ENCODE data around the gene PTPRD.

PTPRD gene

DNA sequence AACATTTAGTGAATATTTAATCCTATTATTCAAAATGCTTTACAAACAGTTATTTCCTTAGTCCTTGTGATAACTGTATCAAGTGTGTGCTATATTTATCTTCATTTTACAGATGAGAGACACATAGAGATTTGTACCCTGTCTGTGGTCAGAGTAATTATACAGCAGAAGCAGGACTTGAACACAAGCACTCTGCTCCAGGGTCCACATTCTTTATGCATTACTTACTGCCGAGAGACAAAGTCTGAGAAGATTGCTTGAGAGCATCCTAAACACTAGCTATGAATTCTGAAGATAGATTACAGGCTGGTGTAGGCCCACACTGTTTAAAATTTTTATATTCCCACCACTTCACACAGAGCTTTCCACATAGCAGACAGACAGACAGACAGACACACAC, 1887.2 kb downstream of the PTPRD start:
- Histone ChIP-seq H2AFZ (ENCODE audit: low read depth, low read length, severe bottlenecking) (no peak overlapping the region), H3K36me3 (ENCODE audit: low read length) (no peaks in the 10 kb centered on the region), H3K9me2 (replicated peaks; ENCODE audit: insufficient read depth, low read length) (no peaks in the 10 kb centered on the region), H3K4me3 (ENCODE audit: insufficient read depth, low read length, poor library complexity, severe bottlenecking) (no peak overlapping the region), H3K9me3 (ENCODE audit: insufficient read depth, low read length) (no peaks in the 10 kb centered on the region), H3K4me2 (ENCODE audit: low read depth, low read length, poor library complexity, severe bottlenecking) (no peak overlapping the region), H3K27ac (ENCODE audit: low read depth, low read length) (no peak overlapping the region), H3F3A (ENCODE audit: insufficient read depth) (no peaks in the 10 kb centered on the region), H3K79me2 (ENCODE audit: insufficient read depth, low read length) (no peaks in the 10 kb centered on the region), H3K9ac (ENCODE audit: low read length) (no peak overlapping the region), H3K27me3 (ENCODE audit: low read length) (no peaks in the 10 kb centered on the region), H4K20me1 (ENCODE audit: low read depth, low read length) (no peaks in the 10 kb centered on the region)
- no peak for TF ChIP-seq EZH2phosphoT487 (conservative IDR thresholded peaks at IDR 0.05; ENCODE audit: low read length)
- TF ChIP-seq, protein P1, sequence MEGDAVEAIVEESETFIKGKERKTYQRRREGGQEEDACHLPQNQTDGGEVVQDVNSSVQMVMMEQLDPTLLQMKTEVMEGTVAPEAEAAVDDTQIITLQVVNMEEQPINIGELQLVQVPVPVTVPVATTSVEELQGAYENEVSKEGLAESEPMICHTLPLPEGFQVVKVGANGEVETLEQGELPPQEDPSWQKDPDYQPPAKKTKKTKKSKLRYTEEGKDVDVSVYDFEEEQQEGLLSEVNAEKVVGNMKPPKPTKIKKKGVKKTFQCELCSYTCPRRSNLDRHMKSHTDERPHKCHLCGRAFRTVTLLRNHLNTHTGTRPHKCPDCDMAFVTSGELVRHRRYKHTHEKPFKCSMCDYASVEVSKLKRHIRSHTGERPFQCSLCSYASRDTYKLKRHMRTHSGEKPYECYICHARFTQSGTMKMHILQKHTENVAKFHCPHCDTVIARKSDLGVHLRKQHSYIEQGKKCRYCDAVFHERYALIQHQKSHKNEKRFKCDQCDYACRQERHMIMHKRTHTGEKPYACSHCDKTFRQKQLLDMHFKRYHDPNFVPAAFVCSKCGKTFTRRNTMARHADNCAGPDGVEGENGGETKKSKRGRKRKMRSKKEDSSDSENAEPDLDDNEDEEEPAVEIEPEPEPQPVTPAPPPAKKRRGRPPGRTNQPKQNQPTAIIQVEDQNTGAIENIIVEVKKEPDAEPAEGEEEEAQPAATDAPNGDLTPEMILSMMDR (IDR thresholded peaks at IDR 0.05; ENCODE audit: insufficient read depth, low read length, poor library complexity, severe bottlenecking): no peak

DNA sequence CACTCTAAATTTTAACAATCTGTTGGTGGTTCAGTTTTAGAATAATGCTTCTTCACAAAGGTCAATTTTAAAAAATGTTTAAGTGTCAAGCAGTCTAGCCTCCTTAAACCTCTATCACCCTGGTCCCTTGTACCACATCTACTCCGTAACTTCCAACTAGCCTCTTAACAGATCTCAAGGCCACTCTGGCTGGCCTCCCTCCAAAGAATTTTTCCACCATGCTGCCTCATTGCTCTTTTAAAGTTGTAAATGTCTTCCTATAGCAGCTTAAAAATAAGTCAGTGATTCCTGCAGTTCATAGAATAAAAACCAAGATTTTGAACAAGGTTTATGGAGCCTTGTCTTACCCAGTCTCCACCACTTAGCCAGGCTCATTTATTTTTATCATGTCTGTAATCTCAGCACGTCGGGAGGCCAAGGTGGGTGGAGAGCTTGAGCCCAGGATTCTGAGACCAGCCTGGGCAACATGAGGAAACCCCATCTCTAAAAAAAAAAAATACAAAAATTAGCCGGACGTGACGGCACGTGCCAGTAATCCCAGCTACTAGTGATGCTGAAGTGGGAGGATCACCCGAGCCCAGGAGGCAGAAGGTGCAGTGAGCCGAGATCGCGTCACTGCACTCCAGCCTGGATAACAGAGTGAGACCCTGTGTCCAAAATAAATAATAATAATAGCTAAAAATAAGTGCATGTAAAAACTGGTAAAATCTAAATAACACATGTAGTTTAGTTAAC, 1888.4 kb downstream of the PTPRD start:
- no peak overlapping the region for H3K4me2 ChIP-seq (ENCODE audit: low read depth, low read length, poor library complexity, severe bottlenecking)
- H3F3A ChIP-seq (ENCODE audit: insufficient read depth): no peaks in the 10 kb centered on the region

DNA sequence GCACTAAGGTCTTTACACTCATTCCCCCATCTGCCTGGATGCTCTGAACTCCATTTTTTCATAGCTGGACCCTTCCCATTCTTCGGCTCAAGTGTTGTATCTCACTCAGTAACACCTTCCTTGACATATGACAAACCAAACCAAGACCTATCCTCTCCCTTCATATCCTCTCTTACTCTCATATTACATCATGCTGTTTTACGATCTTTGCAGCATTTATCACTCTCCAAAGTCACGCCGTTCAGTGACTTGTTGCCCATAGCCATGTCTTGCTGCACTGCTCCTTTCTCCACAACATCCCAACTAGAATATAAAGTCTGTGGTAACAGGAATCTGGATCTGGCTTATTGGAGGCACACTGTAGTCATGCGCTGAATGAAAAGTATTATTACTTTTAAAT, 1889.6 kb downstream of the PTPRD start:
- no peak for TF ChIP-seq EZH2phosphoT487 (conservative IDR thresholded peaks at IDR 0.05; ENCODE audit: low read length)
- TF ChIP-seq, protein P1 (IDR thresholded peaks at IDR 0.05; ENCODE audit: insufficient read depth, low read length, poor library complexity, severe bottlenecking): no peak
- H3K79me2 ChIP-seq (ENCODE audit: insufficient read depth, low read length): no peaks in the 10 kb centered on the region
- H3K9ac ChIP-seq (ENCODE audit: low read length): no peak overlapping the region
- H3F3A ChIP-seq (ENCODE audit: insufficient read depth): no peaks in the 10 kb centered on the region
- no peaks in the 10 kb centered on the region for H3K9me3 ChIP-seq (ENCODE audit: insufficient read depth, low read length)
- H3K36me3 ChIP-seq (ENCODE audit: low read length): no peaks in the 10 kb centered on the region
- no peak overlapping the region for H2AFZ ChIP-seq (ENCODE audit: low read depth, low read length, severe bottlenecking)
- no peak overlapping the region for H3K4me2 ChIP-seq (ENCODE audit: low read depth, low read length, poor library complexity, severe bottlenecking)
- no peaks in the 10 kb centered on the region for H3K9me2 ChIP-seq (replicated peaks; ENCODE audit: insufficient read depth, low read length)
- H3K4me3 ChIP-seq (ENCODE audit: insufficient read depth, low read length, poor library complexity, severe bottlenecking): no peak overlapping the region
- H3K27me3 ChIP-seq (ENCODE audit: low read length): no peaks in the 10 kb centered on the region
- H3K27ac ChIP-seq (ENCODE audit: low read depth, low read length): no peak overlapping the region
- no peaks in the 10 kb centered on the region for H4K20me1 ChIP-seq (ENCODE audit: low read depth, low read length)

More for the DNA sequence above, 1888.4 kb downstream of the PTPRD start:
- no peaks in the 10 kb centered on the region for H4K20me1 ChIP-seq (ENCODE audit: low read depth, low read length)
- H2AFZ ChIP-seq (ENCODE audit: low read depth, low read length, severe bottlenecking): no peak overlapping the region
- no peak overlapping the region for H3K9ac ChIP-seq (ENCODE audit: low read length)
- no peaks in the 10 kb centered on the region for H3K9me3 ChIP-seq (ENCODE audit: insufficient read depth, low read length)
- no peaks in the 10 kb centered on the region for H3K36me3 ChIP-seq (ENCODE audit: low read length)
- H3K4me3 ChIP-seq (ENCODE audit: insufficient read depth, low read length, poor library complexity, severe bottlenecking): no peak overlapping the region
- H3K27me3 ChIP-seq (ENCODE audit: low read length): no peaks in the 10 kb centered on the region
- H3K9me2 ChIP-seq (replicated peaks; ENCODE audit: insufficient read depth, low read length): no peaks in the 10 kb centered on the region
- no peak for TF ChIP-seq EZH2phosphoT487 (conservative IDR thresholded peaks at IDR 0.05; ENCODE audit: low read length)
- TF ChIP-seq, protein P1 (IDR thresholded peaks at IDR 0.05; ENCODE audit: insufficient read depth, low read length, poor library complexity, severe bottlenecking): no peak
- no peak overlapping the region for H3K27ac ChIP-seq (ENCODE audit: low read depth, low read length)
- H3K79me2 ChIP-seq (ENCODE audit: insufficient read depth, low read length): no peaks in the 10 kb centered on the region
